IMR-90 (cell line): ENCODE measurements around the gene CELA2A.
"Not testable (repeated sequence)": the region's sequence is repeated elsewhere in the genome, so short reads cannot be mapped to it uniquely, and the experiment has no call there.

Experiments used
- CEBPB ChIP-seq: IDR thresholded peaks from 2 replicates; pipeline ENCODE4 v1.6.1; 2012; ENCODE audit warnings: low read depth, low read length, improper control_type of control experiment
- CHD1 ChIP-seq: IDR thresholded peaks from 2 replicates; pipeline ENCODE4 v1.6.1; 2012; ENCODE audit warnings: low read depth, low read length, improper control_type of control experiment
- CTCF ChIP-seq: conservative IDR thresholded peaks from 2 replicates; pipeline ENCODE4 v1.5.1; 2012; ENCODE audit warnings: mild to moderate bottlenecking, low read depth, low read length, improper control_type of control experiment
- ELK1 ChIP-seq: fragments of 150-350 bp; IDR thresholded peaks from 2 replicates; pipeline ENCODE4 v1.6.1; 2016; ENCODE audit warnings: low read depth, mild to moderate bottlenecking, low read length, moderate library complexity, borderline replicate concordance
- FOS ChIP-seq: fragments of 150-350 bp; IDR thresholded peaks from 2 replicates; pipeline ENCODE4 v1.6.1; 2016; ENCODE audit warnings: low read depth, low read length
- POLR2A ChIP-seq: IDR thresholded peaks from 2 replicates; pipeline ENCODE4 v1.6.1; 2012; ENCODE audit warnings: mild to moderate bottlenecking, low read depth, low read length
- RAD21 ChIP-seq: IDR thresholded peaks from 2 replicates; pipeline ENCODE4 v1.6.1; 2012; ENCODE audit warnings: low read length, improper control_type of control experiment
- RCOR1 ChIP-seq: IDR thresholded peaks from 2 replicates; pipeline ENCODE4 v1.6.1; 2012; ENCODE audit warnings: mild to moderate bottlenecking, low read length, improper control_type of control experiment; ENCODE audit not compliant: insufficient replicate concordance
- RFX5 ChIP-seq: IDR thresholded peaks from 2 replicates; pipeline ENCODE4 v1.8.0; 2012; ENCODE audit warnings: low read depth, mild to moderate bottlenecking, low read length, moderate library complexity
- SMC3 ChIP-seq: fragments of 150-350 bp; IDR thresholded peaks from 2 replicates; pipeline ENCODE4 v1.6.1; 2016; ENCODE audit warnings: low read depth, mild to moderate bottlenecking, antibody characterized with exemption, low read length, moderate library complexity
- USF2 ChIP-seq: fragments of 150-350 bp; IDR thresholded peaks from 2 replicates; pipeline ENCODE4 v1.6.1; 2017; ENCODE audit warnings: mild to moderate bottlenecking, antibody characterized with exemption, low read length, low read depth

GRCh38 chr1:15484443-15484842, 27.9 kb downstream of the CELA2A start:
- not testable (repeated sequence) for TF ChIP-seq POLR2A, CTCF, USF2, RCOR1, RFX5, SMC3, ELK1, RAD21, CHD1, FOS, CEBPB
